ENCODE results near the gene COL9A1. TPM values are rescaled to one million over a fixed set of nuclear protein-coding genes. Genes with fewer than 3 reads are reported as not detected.
"Not testable (repeated sequence)": the region's sequence is repeated elsewhere in the genome, so short reads cannot be mapped to it uniquely, and the experiment has no call there.

COL9A1 gene
- total RNA-seq, result not detected in 2 replicates

DNA sequence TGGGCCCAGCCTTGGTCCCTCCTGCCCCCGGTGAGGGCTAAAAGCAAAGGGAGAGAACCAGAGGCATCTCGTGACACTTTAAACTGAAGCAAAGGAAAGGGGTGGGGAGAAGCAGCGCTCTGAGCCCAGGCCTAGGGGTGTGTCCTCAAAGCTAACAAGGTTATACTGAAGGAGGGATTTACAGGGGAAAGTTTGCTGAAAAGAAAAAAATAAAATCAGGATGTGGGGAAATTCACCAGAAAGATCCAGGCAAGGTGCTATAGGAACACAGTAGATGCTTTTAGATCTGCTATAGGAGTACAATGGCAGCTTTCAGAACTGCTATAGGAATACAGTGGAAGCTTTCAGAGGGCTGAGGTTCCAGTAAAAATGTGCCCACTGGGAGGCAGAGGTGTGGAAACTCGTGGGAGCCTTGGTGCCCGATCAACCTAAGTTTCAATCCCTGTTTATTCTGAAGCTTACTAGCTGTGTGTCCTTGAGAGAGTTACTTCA, at the start of gene COL9A1:
Gene COL9A1, minus strand, starts transcription at position 51 of the 492 bp plus-strand sequence. CDS start 160 bp downstream, outside the sequence.
- intact Hi-C loops (cut with micrococcal nuclease), result no loop called here

DNA sequence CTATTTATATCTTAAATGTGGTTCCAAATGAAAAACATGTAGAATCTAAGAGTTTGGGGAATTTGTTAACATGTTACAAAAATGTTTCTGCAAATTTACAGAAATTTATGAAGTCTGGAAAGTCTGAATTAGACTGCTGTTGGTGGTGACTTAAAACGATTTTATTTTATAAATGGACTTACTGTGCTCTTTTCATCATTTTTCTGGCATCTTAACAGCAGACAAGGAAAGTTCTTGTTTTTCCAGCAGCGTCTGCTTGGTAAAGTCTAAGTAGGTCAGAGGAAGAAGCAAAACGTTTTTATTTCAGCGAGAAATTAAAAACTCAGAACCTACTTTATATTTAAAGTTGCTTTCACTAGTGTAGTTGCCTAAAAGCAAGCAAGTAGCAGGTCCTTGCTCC, 48.6 kb upstream of the COL9A1 start:
- intact Hi-C loops (cut with micrococcal nuclease), result no loop called here

DNA sequence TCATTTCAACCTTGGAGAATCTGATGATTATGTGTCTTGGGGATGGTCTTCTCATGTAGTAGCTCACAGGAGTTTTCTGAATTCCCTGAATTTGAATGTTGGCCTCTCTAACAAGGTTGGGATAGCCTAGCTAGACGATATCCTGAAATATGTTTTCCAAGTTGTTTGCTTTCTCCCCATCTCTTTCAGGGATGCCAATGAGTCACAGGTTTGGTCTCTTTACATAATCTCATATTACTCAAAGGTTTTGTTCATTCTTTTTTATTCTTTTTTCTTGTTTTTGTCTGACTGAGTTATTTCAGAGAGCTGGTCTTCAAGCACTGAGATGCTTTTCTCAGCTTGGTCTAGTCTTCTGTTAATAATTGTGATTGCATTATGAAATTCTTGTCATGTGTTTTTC, 42.7 kb upstream of the COL9A1 start:
- intact Hi-C loops (cut with micrococcal nuclease), result no loop called here

DNA sequence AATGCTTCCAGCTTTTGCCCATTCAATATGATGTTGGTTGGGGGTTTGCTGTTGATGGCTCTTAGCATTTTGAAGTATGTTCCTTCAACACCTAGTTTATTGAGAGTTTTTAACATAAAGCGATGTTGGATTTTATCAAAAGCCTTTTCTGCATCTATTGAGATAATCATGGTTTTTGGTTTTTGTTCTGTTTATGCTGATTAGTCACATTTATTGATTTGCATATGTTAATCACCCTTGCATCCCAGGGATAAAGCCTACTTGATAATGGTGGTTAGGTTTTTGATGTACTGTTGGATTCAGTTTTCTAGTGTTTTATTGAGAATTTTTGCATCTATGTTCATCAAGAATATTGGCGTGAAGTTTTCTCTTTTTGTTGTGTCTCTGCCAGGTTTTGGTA, 40.4 kb upstream of the COL9A1 start:
- intact Hi-C loops (cut with micrococcal nuclease), result no loop called here

DNA sequence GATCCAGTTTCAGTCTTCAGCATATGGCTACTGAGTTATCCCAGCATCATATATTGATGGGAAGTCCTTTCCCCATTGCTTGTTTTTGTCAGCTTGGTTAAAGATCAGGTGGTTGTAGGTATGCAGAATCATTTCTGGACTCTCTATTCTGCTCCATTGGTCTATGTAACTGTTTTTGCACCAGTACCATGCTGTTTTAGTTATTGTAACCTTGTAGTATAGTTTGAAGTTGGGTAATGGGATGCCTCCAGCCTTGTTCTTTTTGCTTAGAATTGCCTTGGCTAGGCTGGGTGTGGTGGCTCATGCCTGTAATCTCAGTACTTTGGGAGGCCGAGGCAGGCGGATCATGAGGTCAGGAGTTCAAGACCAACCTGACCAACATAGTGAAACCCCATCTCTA, 36.9 kb upstream of the COL9A1 start:
- intact Hi-C loops (cut with micrococcal nuclease), result not testable (repeated sequence)

DNA sequence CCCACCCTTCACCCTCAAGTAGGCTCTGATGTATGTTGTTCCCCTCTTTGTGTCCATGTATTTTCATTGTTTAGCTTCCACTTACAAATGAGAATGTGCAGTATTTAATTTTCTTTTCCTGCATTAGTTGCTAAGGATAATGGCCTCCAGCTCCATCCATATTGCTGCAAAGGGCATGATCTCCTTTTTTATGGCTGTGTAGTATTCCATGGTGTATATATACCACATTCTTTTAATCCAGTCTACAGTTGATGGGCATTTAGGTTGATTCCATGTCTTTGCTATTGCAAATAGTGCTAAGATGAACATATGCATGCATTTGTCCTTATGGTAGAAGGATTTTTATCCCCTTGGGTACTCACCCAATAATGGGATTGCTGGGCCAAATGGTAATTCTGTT, 35.9 kb upstream of the COL9A1 start:
- intact Hi-C loops (cut with micrococcal nuclease), result no loop called here

DNA sequence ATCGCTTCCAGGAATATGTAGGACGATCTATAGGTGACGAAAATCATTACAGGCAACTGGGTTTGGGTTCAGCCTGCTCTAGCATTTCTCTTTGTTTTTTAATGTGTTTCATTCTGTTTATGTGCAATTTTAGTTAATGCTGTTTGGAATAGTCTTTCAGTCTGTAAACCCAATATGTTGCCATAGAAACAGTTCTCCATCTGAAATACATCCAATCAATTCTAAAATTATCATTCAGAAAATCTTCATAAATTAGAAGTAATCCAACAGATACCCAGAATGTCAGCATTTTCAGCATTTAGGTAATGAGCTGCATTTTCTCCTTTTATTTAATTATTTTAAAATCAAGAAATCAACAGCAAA, 34.8 kb upstream of the COL9A1 start:
- intact Hi-C loops (cut with micrococcal nuclease), result no loop called here

DNA sequence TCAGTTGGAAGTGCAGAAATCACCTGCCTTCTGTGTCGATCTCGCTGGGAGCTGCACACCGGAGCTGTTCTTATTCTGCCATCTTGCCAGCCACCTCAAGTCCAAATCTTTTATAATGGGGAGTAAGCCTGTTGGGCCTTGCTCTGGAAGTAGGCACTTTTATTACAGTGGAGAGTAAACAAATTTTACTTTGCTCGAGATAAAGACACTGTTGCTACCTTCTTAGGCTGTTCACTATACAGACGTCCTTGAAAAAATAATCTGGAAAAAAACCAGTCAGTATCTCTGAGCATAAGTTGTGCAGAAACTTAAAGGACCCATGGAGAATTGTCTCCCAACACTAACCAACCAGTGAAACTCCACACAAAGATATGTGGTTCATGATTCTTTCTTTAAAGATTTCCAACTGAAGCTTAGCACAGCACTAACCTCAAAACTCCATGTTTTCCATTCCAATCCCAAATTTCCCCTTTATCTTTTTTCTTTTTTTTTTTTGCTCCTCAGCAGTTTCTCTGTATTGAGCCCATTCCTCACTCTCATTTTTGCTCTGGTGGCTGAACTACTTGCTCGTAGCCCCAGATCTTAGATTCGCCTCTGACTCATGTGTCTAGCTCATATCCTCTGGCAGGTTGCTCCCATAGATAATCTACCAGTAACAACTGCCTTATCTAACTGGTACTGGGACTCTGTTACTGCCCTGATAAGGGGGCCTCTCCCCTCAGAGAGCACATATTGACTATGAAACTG, 34.3 kb upstream of the COL9A1 start:
- intact Hi-C loops (cut with micrococcal nuclease), result no loop called here

DNA sequence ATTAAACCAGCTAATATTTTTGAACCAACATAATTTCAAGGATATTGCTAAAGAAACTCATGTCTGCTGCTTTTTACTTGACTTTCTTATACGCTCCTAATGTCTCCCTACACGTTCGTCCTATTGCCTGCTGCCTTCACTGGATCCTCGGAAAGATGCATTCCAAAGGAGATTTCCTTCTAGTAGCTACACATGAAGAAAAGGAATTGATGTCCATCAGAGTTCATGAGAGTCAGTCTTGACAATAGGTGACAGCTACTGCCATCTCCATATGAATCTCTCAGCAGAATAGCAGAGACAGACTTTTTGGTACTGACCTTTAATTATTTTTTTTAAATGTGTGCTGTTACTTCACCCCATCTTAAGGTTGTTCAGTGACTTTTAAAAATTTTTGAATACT, 24.2 kb upstream of the COL9A1 start:
- intact Hi-C loops (cut with micrococcal nuclease), result no loop called here

DNA sequence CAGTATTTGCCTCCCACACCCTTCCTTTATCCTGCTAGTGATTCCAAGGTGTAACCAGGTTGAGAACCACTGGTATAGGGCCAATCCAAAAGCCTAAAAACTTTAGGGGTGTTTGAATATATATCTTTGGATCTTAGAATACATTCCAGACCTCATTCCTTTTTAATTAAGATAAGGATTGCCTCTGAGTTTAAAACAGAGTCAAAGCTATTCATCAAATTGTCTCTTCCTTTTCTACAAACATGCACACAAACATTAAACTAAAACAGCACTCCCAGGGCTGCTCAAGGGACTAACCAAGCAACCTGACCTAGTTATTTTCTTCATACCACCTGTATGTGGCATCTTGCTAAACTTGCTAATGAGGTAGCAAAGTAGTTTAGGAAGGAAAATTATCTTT, 22.1 kb upstream of the COL9A1 start:
- intact Hi-C loops (cut with micrococcal nuclease), result no loop called here

DNA sequence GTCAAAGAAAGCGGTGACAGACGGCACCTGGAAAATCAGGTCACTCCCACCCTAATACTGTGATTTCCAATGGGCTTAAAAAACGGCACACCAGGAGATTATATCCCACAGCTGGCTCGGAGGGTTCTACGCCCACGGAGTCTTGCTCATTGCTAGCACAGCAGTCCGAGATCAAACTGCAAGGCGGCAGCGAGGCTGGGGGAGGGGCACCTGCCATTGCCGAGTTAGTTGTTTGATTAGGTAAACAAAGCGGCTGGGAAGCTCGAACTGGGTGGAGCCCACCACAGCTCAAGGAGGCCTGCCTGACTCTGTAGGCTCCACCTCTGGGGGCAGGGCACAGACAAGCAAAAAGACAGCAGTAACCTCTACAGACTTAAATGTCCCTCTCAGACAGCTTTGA, 14.9 kb upstream of the COL9A1 start:
- intact Hi-C loops (cut with micrococcal nuclease), result loop anchor here (10.0 kb wide), 1 partner anchor 567 kb away; no protein-coding TSS in a partner anchor

DNA sequence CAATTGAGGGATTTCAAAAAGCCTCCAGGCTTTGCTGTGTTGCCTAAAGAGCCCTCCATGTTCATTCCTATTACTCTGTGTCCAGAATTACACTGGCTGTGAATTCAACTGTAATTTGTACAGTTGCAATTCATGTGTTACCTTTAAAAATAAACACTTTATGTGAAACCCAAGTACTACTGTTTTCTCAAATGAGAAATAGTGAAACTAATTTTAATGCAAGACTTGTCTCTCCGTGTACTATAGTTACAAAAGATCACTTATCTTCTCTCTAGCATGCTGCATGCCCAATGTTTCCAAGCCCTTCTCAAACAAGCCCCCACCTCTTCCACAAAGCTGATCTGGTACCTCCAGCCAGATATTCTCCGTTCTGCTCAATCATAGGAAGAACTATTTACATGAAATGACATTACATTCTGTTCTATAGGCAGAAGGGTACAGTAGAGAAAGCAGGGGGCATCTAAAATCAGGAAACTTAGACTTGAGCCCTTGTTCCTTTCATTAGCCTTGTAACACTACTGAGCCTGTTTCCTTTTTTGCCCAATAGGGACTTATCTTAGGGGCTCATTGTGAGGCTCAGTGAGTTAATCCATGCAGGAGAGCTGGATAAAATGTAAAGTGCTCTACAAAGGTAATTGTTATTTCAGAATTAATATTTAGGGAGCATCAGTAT, 12.3 kb upstream of the COL9A1 start:
- intact Hi-C loops (cut with micrococcal nuclease), result loop anchor here (10.0 kb wide), 1 partner anchor 570 kb away; no protein-coding TSS in a partner anchor

DNA sequence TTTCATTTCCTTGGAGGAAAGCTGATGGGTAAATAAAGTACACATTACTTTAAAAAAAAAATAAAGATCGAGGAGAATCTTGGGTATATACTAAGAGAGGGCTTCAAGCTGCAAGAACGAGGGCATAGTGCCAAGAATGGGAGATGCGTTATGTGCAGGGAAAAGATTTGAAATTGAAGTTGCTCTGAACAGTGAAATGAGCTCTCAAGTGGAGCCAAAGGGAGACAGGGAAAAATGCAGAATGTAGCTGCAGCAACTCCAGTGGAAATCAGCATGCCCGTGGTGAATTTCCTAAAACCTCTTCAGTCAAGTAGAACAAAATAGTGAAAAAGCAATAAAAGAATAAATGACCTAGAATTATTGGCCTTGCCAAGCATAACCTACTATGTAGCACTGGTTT, 11.4 kb upstream of the COL9A1 start:
- intact Hi-C loops (cut with micrococcal nuclease), result loop anchor here (5.0 to 10.0 kb wide), 3 partner anchors 373 to 643 kb away; partner anchors contain the start of gene B3GAT2

DNA sequence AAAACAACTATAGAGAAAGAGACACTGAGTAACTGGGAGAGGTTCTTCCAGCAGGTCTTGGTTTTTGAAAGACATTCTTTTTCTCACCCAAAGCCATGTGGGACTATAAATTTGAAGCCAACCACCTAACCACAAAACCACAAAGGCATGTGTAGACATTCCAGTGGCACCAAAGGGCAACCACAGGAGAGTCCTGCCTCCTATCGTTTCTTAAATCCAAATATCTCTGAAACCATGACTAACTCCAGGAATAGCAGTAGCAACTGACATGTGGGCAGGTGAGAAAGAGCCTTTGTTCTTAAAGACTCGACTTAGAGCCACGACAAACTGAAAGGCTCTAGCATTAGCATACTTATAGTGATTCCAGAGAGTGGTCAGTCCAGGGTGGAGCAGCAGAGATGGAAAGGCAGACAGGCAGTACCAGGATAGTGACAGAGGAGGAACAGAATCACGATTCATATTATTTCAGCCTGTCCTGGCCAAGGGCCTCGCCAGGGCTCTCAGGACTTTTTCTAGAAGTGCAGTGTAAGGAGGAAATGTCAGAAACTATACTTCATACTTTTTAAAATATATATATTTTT, 9.4 kb upstream of the COL9A1 start:
- intact Hi-C loops (cut with micrococcal nuclease), result loop anchor here (5.0 to 10.0 kb wide), 3 partner anchors 375 to 645 kb away; partner anchors contain the start of gene B3GAT2

DNA sequence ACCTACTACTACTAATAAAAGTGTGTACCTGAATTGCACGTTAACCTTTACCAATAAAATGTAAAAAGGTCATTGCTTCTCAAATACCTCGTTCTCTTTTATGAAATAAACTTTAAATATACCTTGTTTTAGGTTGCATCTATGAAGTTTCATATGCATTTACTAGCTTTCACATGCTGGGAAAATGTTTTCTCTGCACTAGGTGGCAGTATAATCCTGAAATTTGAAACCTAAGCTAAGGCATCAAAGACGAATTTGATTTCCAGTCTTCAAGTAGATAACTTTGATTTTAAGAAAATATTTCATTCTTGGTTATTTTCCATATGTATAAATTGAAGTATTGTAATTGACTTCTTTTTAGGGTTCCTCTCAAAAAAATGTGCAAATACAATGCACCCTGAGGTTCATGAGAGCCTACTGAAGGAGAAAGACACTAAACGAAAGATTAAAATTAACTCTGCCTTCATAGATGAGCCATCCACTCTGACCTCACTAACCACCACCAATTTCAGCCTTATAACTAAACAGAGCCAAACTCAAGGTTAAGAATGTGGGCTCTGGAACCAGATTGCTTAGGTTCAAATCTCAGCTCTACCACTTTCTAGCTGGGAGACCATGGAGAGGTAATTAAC, 7.3 kb upstream of the COL9A1 start:
- intact Hi-C loops (cut with micrococcal nuclease), result loop anchor here (1.0 to 10.0 kb wide), 5 partner anchors 59 to 702 kb away; partner anchors contain the start of gene B3GAT2

DNA sequence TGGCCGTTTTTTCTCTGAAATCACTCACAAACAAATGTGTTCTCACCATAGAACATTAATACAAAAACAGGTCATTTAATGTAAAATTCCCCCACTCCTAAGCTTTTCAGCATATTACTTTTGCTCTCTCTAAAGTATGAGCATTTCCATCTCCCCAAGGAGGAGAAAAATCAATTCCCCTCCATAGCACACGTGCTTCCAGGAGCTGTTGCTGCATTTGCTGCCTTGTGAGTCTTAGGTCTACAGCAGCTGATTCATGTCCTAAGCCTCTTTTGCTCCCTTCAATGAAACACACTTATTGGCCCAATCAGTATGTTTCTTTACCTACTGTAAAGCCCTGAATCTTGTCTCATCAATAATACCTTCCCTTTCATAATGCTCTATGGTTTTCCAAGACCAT, 6.4 kb upstream of the COL9A1 start:
- intact Hi-C loops (cut with micrococcal nuclease), result no loop called here

DNA sequence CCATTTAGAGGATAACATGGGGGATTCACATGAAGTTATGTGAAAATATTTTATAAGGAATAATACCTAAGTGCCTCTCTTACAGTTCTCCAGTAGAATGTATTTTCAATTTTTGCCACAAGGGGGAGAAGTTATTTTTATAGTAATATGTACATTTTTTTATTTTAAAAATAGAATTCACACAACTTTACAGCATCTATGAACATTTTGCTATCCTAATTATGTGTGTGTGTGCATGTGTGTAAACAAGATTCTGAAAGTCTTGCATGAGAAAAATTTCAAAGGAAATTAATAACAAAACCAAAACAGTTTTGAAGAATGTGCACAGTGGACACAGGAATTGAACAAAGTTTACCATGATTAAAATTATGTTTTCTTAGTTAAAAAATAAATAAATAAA, 5.3 kb upstream of the COL9A1 start:
- intact Hi-C loops (cut with micrococcal nuclease), result not testable (repeated sequence)

DNA sequence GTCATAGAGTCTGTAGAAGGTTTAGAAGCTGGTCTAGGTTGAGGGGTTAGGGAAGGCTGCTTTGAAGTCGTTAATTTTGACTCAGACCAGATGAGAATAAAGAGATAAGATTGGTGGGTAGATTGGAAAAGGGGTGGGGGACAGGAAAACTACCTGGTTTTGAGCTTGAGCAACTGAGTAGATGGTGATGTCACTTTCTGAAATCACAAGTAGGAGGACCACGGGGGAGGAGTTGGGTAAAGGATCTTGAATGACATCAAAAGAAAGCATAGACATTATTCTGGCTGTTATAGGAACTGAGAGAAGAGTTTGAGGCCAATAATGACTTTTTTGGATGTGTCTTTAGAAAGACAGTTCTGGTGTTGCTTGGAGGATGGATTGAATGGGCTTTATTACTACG, 4.1 kb upstream of the COL9A1 start:
- intact Hi-C loops (cut with micrococcal nuclease), result no loop called here

DNA sequence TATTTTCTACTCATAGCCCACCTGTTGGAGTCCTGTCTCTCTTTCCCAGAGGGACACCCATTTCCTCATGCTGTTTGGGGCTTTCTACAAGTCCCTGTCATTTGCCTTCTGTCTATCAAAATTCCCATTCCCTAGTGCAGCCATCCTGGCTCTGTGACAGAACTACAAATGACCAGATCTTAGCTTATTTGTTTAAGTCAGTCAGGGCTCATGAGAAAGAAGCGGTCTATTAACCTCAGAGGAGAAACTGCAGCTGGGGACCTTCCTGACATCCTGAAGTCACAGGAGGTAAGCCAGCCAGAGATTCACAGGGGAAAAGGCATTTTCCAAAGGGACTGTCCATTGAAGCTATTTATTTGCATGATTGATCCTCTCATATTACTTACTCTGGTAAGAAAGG, 1.7 kb upstream of the COL9A1 start:
- intact Hi-C loops (cut with micrococcal nuclease), result no loop called here

DNA sequence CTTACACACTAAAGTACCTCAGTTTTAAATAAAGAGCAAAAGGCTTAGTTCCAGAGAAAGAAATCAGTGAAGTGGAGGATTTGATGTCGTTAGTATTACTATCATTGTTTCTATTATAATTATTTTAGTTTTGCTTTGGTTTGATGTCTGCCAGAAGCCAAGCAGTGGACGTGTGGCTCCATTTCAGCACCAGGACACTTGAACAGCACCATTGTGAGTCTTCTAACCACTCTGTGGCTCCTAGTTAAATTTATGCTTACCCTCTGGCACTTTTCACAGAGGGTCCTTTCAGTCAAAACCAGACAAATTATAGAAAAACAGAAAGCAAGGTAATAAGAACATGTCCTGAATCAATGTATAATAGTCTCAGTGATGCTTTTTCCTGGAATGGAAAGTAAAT, 3.4 kb downstream of the COL9A1 start:
- intact Hi-C loops (cut with micrococcal nuclease), result no loop called here

DNA sequence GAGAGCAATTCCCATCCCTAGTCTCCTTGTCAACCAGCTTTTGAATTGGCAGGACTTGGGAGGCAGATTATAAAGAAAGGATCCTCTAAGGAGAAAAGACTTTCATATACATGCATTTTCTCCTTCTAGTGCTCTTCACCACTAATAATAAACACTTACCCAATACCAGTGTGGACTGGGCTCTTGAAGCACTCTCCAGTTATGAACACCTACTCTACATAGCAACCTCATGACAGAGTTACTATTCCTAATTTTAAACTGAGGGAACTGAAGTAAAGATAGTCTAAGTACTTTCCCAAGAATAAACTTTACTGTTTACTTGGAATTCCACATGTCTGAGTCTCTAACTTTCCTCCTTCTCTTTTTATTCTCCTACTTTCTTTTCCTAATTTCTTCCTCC, 4.8 kb downstream of the COL9A1 start:
- intact Hi-C loops (cut with micrococcal nuclease), result no loop called here

DNA sequence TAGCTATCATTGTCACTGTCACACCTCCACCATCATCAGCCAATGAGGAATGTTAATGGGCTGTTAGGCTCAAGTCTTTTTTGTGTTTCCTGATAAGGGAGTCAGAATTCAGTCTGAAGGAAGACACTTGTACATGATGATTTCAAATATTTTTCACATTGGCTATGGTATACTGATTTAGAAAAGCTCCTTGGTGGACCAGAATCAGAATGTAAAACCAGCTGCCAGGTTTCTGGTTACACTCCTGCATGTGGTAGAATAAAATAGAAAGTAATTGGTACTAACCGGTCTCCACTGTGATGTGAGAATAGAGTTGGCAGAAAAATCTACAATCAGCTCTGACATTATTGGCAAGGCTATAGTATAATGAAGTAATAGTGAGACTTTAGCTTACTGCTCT, 10.7 kb downstream of the COL9A1 start:
- intact Hi-C loops (cut with micrococcal nuclease), result no loop called here

Measured in T-helper 2 cell treated with Interferon-gamma antibody and Interleukin-4, amounts not matched to agents 100 ng/mL and 5 ng/mL, for 36 hours (primary cell).